WERI-Rb-1 (cell line): ENCODE results near the gene EPS8.

ENCODE experiments used
- DNase-seq: peaks from one replicate; pipeline ENCODE4 v3.0.0-alpha.2; 2020
- H3K27ac ChIP-seq: fragments of 250-450 bp; sonication (Bioruptor Pico); 2 replicates; pipeline ENCODE4 v1.5.1; 2020; ENCODE audit warnings: mild to moderate bottlenecking, moderate library complexity
- H3K27me3 ChIP-seq: fragments of 250-450 bp; sonication (Bioruptor Pico); 2 replicates; pipeline ENCODE4 v1.5.1; 2021; ENCODE audit warnings: mild to moderate bottlenecking, low read depth, moderate library complexity; ENCODE audit not compliant: insufficient read depth, severe bottlenecking
- H3K36me3 ChIP-seq: fragments of 250-450 bp; sonication (Bioruptor Pico); 2 replicates; pipeline ENCODE4 v1.5.1; 2020; ENCODE audit warnings: mild to moderate bottlenecking, moderate library complexity
- H3K4me3 ChIP-seq: 2 replicates; pipeline ENCODE4 v1.5.1; 2011; ENCODE audit warnings: low read depth, mild to moderate bottlenecking, control low read depth, low read length
- H3K9me3 ChIP-seq: fragments of 250-450 bp; sonication (Bioruptor Pico); 2 replicates; pipeline ENCODE4 v1.5.1; 2021; ENCODE audit warnings: mild to moderate bottlenecking, moderate library complexity; ENCODE audit not compliant: severe bottlenecking
- CTCF ChIP-seq: IDR thresholded peaks from 2 replicates; pipeline ENCODE4 v1.5.1; 2011; ENCODE audit warnings: low read depth, mild to moderate bottlenecking, control low read depth, inconsistent platforms, low read length

Gene EPS8

GRCh38 chr12:15829949-15830348 is 40.8 kb upstream of the EPS8 start:
- no peak for TF ChIP-seq CTCF
- Histone ChIP-seq H3K4me3 (no peak overlapping the region), H3K27ac (no peak overlapping the region), H3K36me3 (no peaks in the 10 kb centered on the region), H3K27me3 (no peaks in the 10 kb centered on the region), H3K9me3 (no peaks in the 10 kb centered on the region)
- DNase-seq, result no peak

- Histone ChIP-seq H3K4me3 (no peak overlapping the region), H3K36me3 (no peaks in the 10 kb centered on the region), H3K27me3 (no peaks in the 10 kb centered on the region), H3K27ac (no peak overlapping the region), H3K9me3 (no peaks in the 10 kb centered on the region)
- DNase-seq, result no peak
- no peak for TF ChIP-seq CTCF
Observed at GRCh38 chr12:15829255-15829654, 40.1 kb upstream of the EPS8 start.

GRCh38 chr12:15827136-15827535 is 37.9 kb upstream of the EPS8 start:
- no peak for TF ChIP-seq CTCF
- Histone ChIP-seq H3K27me3 (no peaks in the 10 kb centered on the region), H3K4me3 (no peak overlapping the region), H3K9me3 (no peaks in the 10 kb centered on the region), H3K27ac (no peak overlapping the region), H3K36me3 (no peaks in the 10 kb centered on the region)
- DNase-seq, result no peak

GRCh38 chr12:15824516-15824915 is 35.3 kb upstream of the EPS8 start:
- H3K27me3 ChIP-seq, result no peaks in the 10 kb centered on the region
- H3K9me3 ChIP-seq, result no peaks in the 10 kb centered on the region
- H3K36me3 ChIP-seq, result no peaks in the 10 kb centered on the region
- DNase-seq, result no peak
- TF ChIP-seq CTCF, result no peak
- H3K4me3 ChIP-seq, result no peak overlapping the region
- H3K27ac ChIP-seq, result no peak overlapping the region

GRCh38 chr12:15823360-15824128 is 34.4 kb upstream of the EPS8 start:
- H3K27ac ChIP-seq, result no peak overlapping the region
- no peak overlapping the region for H3K4me3 ChIP-seq
- DNase-seq, result no peak
- no peak for TF ChIP-seq CTCF
- no peaks in the 10 kb centered on the region for H3K9me3 ChIP-seq
- no peaks in the 10 kb centered on the region for H3K36me3 ChIP-seq
- H3K27me3 ChIP-seq, result no peaks in the 10 kb centered on the region
